GM18520 (cell line): ENCODE data around the gene TBXAS1.

ENCODE experiments used
- ATAC-seq: cut with Tn5 transposase; IDR thresholded peaks from one replicate; pipeline ENCODE4 v1.9.1; 2021; ENCODE audit not compliant: unreplicated experiment

Gene TBXAS1

GRCh38 chr7:140018125-140019043 lies 189.3 kb downstream of the TBXAS1 start:
- ATAC-seq: no peak

GRCh38 chr7:140019172-140019571 lies 190.1 kb downstream of the TBXAS1 start:
- no peak for ATAC-seq

GRCh38 chr7:140019606-140020005 lies 190.5 kb downstream of the TBXAS1 start:
- ATAC-seq: no peak

- no peak for ATAC-seq
These were observed 192.5 kb downstream of the TBXAS1 start for GRCh38 chr7:140021603-140022002.

GRCh38 chr7:140022582-140023211 lies 193.6 kb downstream of the TBXAS1 start:
- no peak for ATAC-seq

- no peak for ATAC-seq
These were observed 194.7 kb downstream of the TBXAS1 start for GRCh38 chr7:140023728-140024127.

GRCh38 chr7:140024585-140024984 lies 195.5 kb downstream of the TBXAS1 start:
- ATAC-seq: no peak

GRCh38 chr7:140025241-140025640 lies 196.2 kb downstream of the TBXAS1 start:
- no peak for ATAC-seq

- ATAC-seq: no peak
These were observed 196.9 kb downstream of the TBXAS1 start for GRCh38 chr7:140025814-140026433.

- no peak for ATAC-seq
These were observed 197.9 kb downstream of the TBXAS1 start for GRCh38 chr7:140026935-140027334.

GRCh38 chr7:140027858-140028257 lies 198.8 kb downstream of the TBXAS1 start:
- no peak for ATAC-seq

GRCh38 chr7:140028311-140028710 lies 199.2 kb downstream of the TBXAS1 start:
- ATAC-seq: no peak

GRCh38 chr7:140029072-140029471 lies 200.0 kb downstream of the TBXAS1 start:
- ATAC-seq: no peak

- no peak for ATAC-seq
These were observed 202.3 kb downstream of the TBXAS1 start for GRCh38 chr7:140031364-140031763.

- ATAC-seq: no peak
These were observed 204.0 kb downstream of the TBXAS1 start for GRCh38 chr7:140033036-140033435.

GRCh38 chr7:140033779-140034363 lies 204.8 kb downstream of the TBXAS1 start:
- no peak for ATAC-seq

- no peak for ATAC-seq
These were observed 205.4 kb downstream of the TBXAS1 start for GRCh38 chr7:140034421-140034820.

GRCh38 chr7:140035400-140036223 lies 206.5 kb downstream of the TBXAS1 start:
- no peak for ATAC-seq

GRCh38 chr7:140036224-140036962 lies 207.3 kb downstream of the TBXAS1 start:
- ATAC-seq: no peak

GRCh38 chr7:140039066-140039465 lies 210.0 kb downstream of the TBXAS1 start:
- ATAC-seq: no peak
